Thoracic aorta (tissue), 2 donors: Measurements from ENCODE around the gene PLCXD1. TPM values are rescaled to one million over a fixed set of nuclear protein-coding genes. Genes with fewer than 3 reads are reported as not detected.
"Not testable (repeated sequence)": the region's sequence is repeated elsewhere in the genome, so short reads cannot be mapped to it uniquely, and the experiment has no call there.

ENCODE experiments used
- ATAC-seq: fragments of 150-250 bp; one replicate; pipeline ENCODE4 v1.8.0; 2017; ENCODE audit warnings: low read depth; ENCODE audit not compliant: insufficient number of reproducible peaks, low FRiP score
- DNase-seq: peaks from one replicate; pipeline ENCODE4 v3.0.0-alpha.2; 2020; ENCODE audit warnings: low spot score
- H3K27ac ChIP-seq, 2 donors: fragments of 200-600 bp; sonication (generic); 1 replicate in 1 of 2; 2 replicates in 1 of 2; pipeline ENCODE4 v1.5.1; 2016; ENCODE audit warnings: mild to moderate bottlenecking in 2 of 2, moderate library complexity in 2 of 2
- H3K27me3 ChIP-seq: fragments of 200-600 bp; sonication (generic); replicated peaks from 2 replicates; pipeline ENCODE4 v1.6.0; 2016; ENCODE audit warnings: mild to moderate bottlenecking; ENCODE audit not compliant: insufficient read depth
- H3K36me3 ChIP-seq: fragments of 200-600 bp; sonication (generic); one replicate; pipeline ENCODE4 v1.5.1; 2016
- H3K4me1 ChIP-seq, 2 donors: fragments of 200-600 bp; sonication (generic); 1 replicate in 1 of 2; 2 replicates in 1 of 2; pipeline versions ENCODE4 v1.5.1 to v1.6.0; 2016; ENCODE audit warnings: low read depth in 2 of 2, mild to moderate bottlenecking in 1 of 2; ENCODE audit not compliant: control insufficient read depth in 1 of 2
- H3K4me3 ChIP-seq: fragments of 200-600 bp; sonication (generic); 2 replicates; pipeline ENCODE4 v1.5.1; 2016; ENCODE audit warnings: mild to moderate bottlenecking
- H3K9me3 ChIP-seq: fragments of 200-600 bp; sonication (generic); 2 replicates; pipeline ENCODE4 v1.5.1; 2016
- CTCF ChIP-seq: fragments of 200-600 bp; sonication (generic); IDR thresholded peaks from one replicate; pipeline ENCODE4 v1.5.1; 2019; ENCODE audit warnings: antibody characterized with exemption
- total RNA-seq, 2 donors: library from RNA; depleted of rRNA; stranded (reverse); fragments of >200 nt; gene quantifications; one replicate each; pipeline versions ENCODE4 v1.1.0 to v1.2.3, GENCODE V29; 2016

The PLCXD1 gene
- total RNA-seq, 2 donors from 2014 or later = 14.5 to 29.0 TPM

GRCh38 chrX:350534-351323 lies 69.5 kb downstream of the PLCXD1 start:
- Histone ChIP-seq H3K27ac (no peak overlapping the region), H3K9me3 (no peaks in the 10 kb centered on the region), H3K4me1 (no peaks in the 10 kb centered on the region), H3K36me3 (peaks cover 3% of the 10 kb centered on the region), H3K4me3 (no peak overlapping the region), H3K27me3 (no peaks in the 10 kb centered on the region)
- TF ChIP-seq CTCF = no peak
- DNase-seq = no peak
- ATAC-seq = no peak

GRCh38 chrX:351324-351641 lies 70.1 kb downstream of the PLCXD1 start:
- H3K27ac ChIP-seq, H3K9me3 ChIP-seq, DNase-seq, H3K27me3 ChIP-seq, ATAC-seq, H3K4me1 ChIP-seq, H3K36me3 ChIP-seq, H3K4me3 ChIP-seq: not testable (repeated sequence)

GRCh38 chrX:351736-352135 lies 70.6 kb downstream of the PLCXD1 start:
- H3K27me3 ChIP-seq = no peaks in the 10 kb centered on the region
- no peak overlapping the region for H3K27ac ChIP-seq
- DNase-seq (no peak), ATAC-seq (no peak)
- H3K4me1 ChIP-seq = no peaks in the 10 kb centered on the region
- no peak overlapping the region for H3K4me3 ChIP-seq
- H3K36me3 ChIP-seq = peaks cover 3% of the 10 kb centered on the region
- H3K9me3 ChIP-seq = no peaks in the 10 kb centered on the region
- no peak for TF ChIP-seq CTCF

GRCh38 chrX:352181-352580 lies 71.0 kb downstream of the PLCXD1 start:
- Histone ChIP-seq H3K36me3 (peaks cover 3% of the 10 kb centered on the region), H3K27me3 (no peaks in the 10 kb centered on the region), H3K9me3 (no peaks in the 10 kb centered on the region), H3K27ac (no peak overlapping the region), H3K4me1 (no peaks in the 10 kb centered on the region), H3K4me3 (no peak overlapping the region)
- no peak for DNase-seq
- TF ChIP-seq CTCF = no peak
- no peak for ATAC-seq

GRCh38 chrX:352582-353314 lies 71.6 kb downstream of the PLCXD1 start:
- ATAC-seq = no peak
- DNase-seq = no peak
- no peak for TF ChIP-seq CTCF
- peaks cover 3% of the 10 kb centered on the region for H3K36me3 ChIP-seq
- H3K9me3 ChIP-seq = no peaks in the 10 kb centered on the region
- H3K4me3 ChIP-seq = no peak overlapping the region
- H3K4me1 ChIP-seq = no peaks in the 10 kb centered on the region
- H3K27ac ChIP-seq = no peak overlapping the region
- H3K27me3 ChIP-seq = no peaks in the 10 kb centered on the region

Other genes starting within 250 kb of the PLCXD1 start
- 10 to 100 TPM; 32.6 to 33.5 TPM for gene GTPBP6, start 37.4 kb downstream of the PLCXD1 start, total RNA-seq
- gene PPP2R3B, start 105.5 kb downstream of the PLCXD1 start, total RNA-seq = 10 to 100 TPM in 1 of 2 donors, 1 to 10 TPM in 1; 6.8 to 14.5 TPM